B cell (primary cell): Measurements from ENCODE around the gene HSD17B2. TPM values are rescaled to one million over a fixed set of nuclear protein-coding genes. Genes with fewer than 3 reads are reported as not detected.

ENCODE experiments used
- ATAC-seq: fragments of 200-7000 bp; cut with Tn5 transposase; one replicate; pipeline ENCODE4 v1.10.0; 2021; ENCODE audit warnings: low read depth, mild to moderate bottlenecking, moderate number of reproducible peaks, moderate library complexity
- CTCF ChIA-PET: fragments of 350-600 bp; sonication (Branson Sonifier 250); formaldehyde crosslinking; loops from one replicate; lab custom pipeline; 2021; ENCODE audit warnings: antibody characterized with exemption, inconsistent platforms; lab: Charles Lee
- POLR2A ChIA-PET: fragments of 350-600 bp; sonication (Branson Sonifier 250); formaldehyde crosslinking; loops from one replicate; lab custom pipeline; 2021; ENCODE audit warnings: antibody characterized with exemption; lab: Charles Lee
- DNase-seq: peaks from one replicate; pipeline ENCODE4 v3.0.0; 2013
- H2AFZ ChIP-seq: 2 replicates; pipeline ENCODE4 v1.6.1; 2012; ENCODE audit warnings: mild to moderate bottlenecking, low read depth, low read length; ENCODE audit not compliant: insufficient read depth, poor library complexity, severe bottlenecking
- H3K27ac ChIP-seq, 2 donors: 1 replicate in 1 of 2; 2 replicates in 1 of 2; pipeline ENCODE4 v1.5.1; 2012 to 2013; ENCODE audit warnings: low read length in 2 of 2, mild to moderate bottlenecking in 2 of 2, moderate library complexity in 1 of 2
- H3K27me3 ChIP-seq, 4 experiments: fragments of 200-600 bp in 1 of 4; sonication (generic) in 1 of 4; replicated peaks in 1 of 4; 1 replicate in 2 of 4; 2 replicates in 2 of 4; pipeline versions ENCODE4 v1.6.1 to v1.7.0; 2013 to 2016; ENCODE audit warnings: low read length in 3 of 4, mild to moderate bottlenecking in 2 of 4, mixed read lengths in 1 of 4, moderate library complexity in 1 of 4; ENCODE audit not compliant: insufficient read depth in 4 of 4, control insufficient read depth in 3 of 4; ENCODE audit errors: control extremely low read depth in 1 of 4
- H3K36me3 ChIP-seq, 2 experiments: replicated peaks in 1 of 2; 1 replicate in 1 of 2; 2 replicates in 1 of 2; pipeline versions ENCODE4 v1.6.1 to v1.7.1; 2013; ENCODE audit warnings: low read length in 1 of 2; ENCODE audit not compliant: insufficient read depth in 2 of 2, control insufficient read depth in 1 of 2; ENCODE audit errors: control extremely low read depth in 1 of 2, extremely low read depth in 1 of 2
- H3K4me1 ChIP-seq, 2 donors: fragments of 200-600 bp in 1 of 2; sonication (generic) in 1 of 2; 1 replicate in 1 of 2; 2 replicates in 1 of 2; pipeline versions ENCODE4 v1.5.1 to v1.6.1; 2013 to 2017; ENCODE audit warnings: low read length in 2 of 2; ENCODE audit not compliant: control insufficient read depth in 2 of 2, insufficient read depth in 2 of 2
- H3K4me2 ChIP-seq: replicated peaks from 2 replicates; pipeline ENCODE3; 2012; ENCODE audit warnings: mild to moderate bottlenecking, low read depth, low read length; ENCODE audit not compliant: poor library complexity, severe bottlenecking
- H3K4me3 ChIP-seq, 5 experiments: fragments of 200-600 bp in 1 of 5; sonication (generic) in 1 of 5; 1 replicate in 3 of 5; 2 replicates in 2 of 5; pipeline versions ENCODE4 v1.5.1 to v1.7.0; 2011 to 2016; ENCODE audit warnings: low read length in 4 of 5, mild to moderate bottlenecking in 4 of 5, low read depth in 2 of 5, control low read depth in 1 of 5, moderate library complexity in 1 of 5; ENCODE audit not compliant: insufficient read depth in 1 of 5; ENCODE audit errors: control extremely low read depth in 1 of 5, extremely low read depth in 1 of 5
- H3K79me2 ChIP-seq: fragments of 200-600 bp; sonication (generic); one replicate; pipeline ENCODE4 v1.6.0; 2016; ENCODE audit warnings: low read length; ENCODE audit not compliant: control insufficient read depth, insufficient read depth
- H3K9ac ChIP-seq: fragments of 200-600 bp; sonication (generic); 2 replicates; pipeline ENCODE4 v1.6.1; 2017; ENCODE audit warnings: mild to moderate bottlenecking, low read length, moderate library complexity
- H3K9me3 ChIP-seq, 3 donors: one replicate each; pipeline versions ENCODE4 v1.6.1 to v1.7.1; 2013; ENCODE audit warnings: low read length in 2 of 3; ENCODE audit not compliant: control insufficient read depth in 2 of 3, insufficient read depth in 1 of 3; ENCODE audit errors: control extremely low read depth in 1 of 3
- H4K20me1 ChIP-seq: 2 replicates; pipeline ENCODE4 v1.6.0; 2012; ENCODE audit warnings: mild to moderate bottlenecking, low read length; ENCODE audit not compliant: insufficient read depth, control insufficient read depth, poor library complexity, severe bottlenecking
- H3K27ac Mint-ChIP-seq: one replicate; pipeline ENCODE4 v1.8.0; 2021; ENCODE audit warnings: mixed read lengths
- H3K27me3 Mint-ChIP-seq: one replicate; pipeline ENCODE4 v1.8.0; 2021; ENCODE audit warnings: mixed read lengths
- H3K4me1 Mint-ChIP-seq: one replicate; pipeline ENCODE4 v1.8.0; 2021; ENCODE audit warnings: mixed read lengths
- H3K4me3 Mint-ChIP-seq: one replicate; pipeline ENCODE4 v1.8.0; 2021; ENCODE audit warnings: mixed read lengths
- H3K9me3 Mint-ChIP-seq: one replicate; pipeline ENCODE4 v1.8.0; 2022; ENCODE audit warnings: mixed read lengths; ENCODE audit not compliant: insufficient read depth
- CTCF ChIP-seq: fragments of 200-600 bp; IDR thresholded peaks from one replicate; pipeline ENCODE4 v1.8.0; 2022; ENCODE audit warnings: antibody characterized with exemption, mild to moderate bottlenecking
- EZH2 ChIP-seq: IDR thresholded peaks from 2 replicates; pipeline ENCODE4 v1.6.1; 2012; ENCODE audit warnings: borderline replicate concordance, low read depth, mild to moderate bottlenecking, moderate library complexity, low read length; ENCODE audit not compliant: insufficient read depth, poor library complexity, severe bottlenecking
- WGBS: methylation state at CpG from one replicate; pipeline ENCODE4 v1.1.5; 2013; ENCODE audit warnings: missing lambda C conversion rate; ENCODE audit not compliant: insufficient coverage; 5-methylcytosine and 5-hydroxymethylcytosine counted together
- intact Hi-C: fragments of 100-400 bp; cut with micrococcal nuclease; formaldehyde crosslinking; loops from one replicate; pipeline ENCODE4 v1.10.0; 2022
- polyA plus RNA-seq: library from polyadenylated mRNA; depleted of rRNA; stranded (reverse); fragments of >200 nt; gene quantifications from 2 replicates; pipeline ENCODE4 v1.2.3, GENCODE V29; 2012
- total RNA-seq, 2 donors: library from RNA; stranded (reverse); fragments of 120-200 nt in 1 of 2; gene quantifications; 1 replicate in 1 of 2; 2 replicates in 1 of 2; pipeline versions ENCODE4 v1.2.3 to v1.2.4, GENCODE V29; 2013 to 2022

The HSD17B2 gene
- total and polyA plus RNA-seq, 2 donors (not counting 1 experiment from before 2014, with no cell fraction given), result not detected

GRCh38 chr16:82019535-82019934 is 15.5 kb upstream of the HSD17B2 start:
- Histone ChIP-seq H3K4me2 (no peak overlapping the region), H3K27ac (no peak overlapping the region), H3K4me3 (no peak overlapping the region), H3K4me1 (no peaks in the 10 kb centered on the region), H4K20me1 (no peaks in the 10 kb centered on the region), H3K36me3 (no peaks in the 10 kb centered on the region), H3K27me3 (peaks cover 0 to 13% (median 8%) of the 10 kb centered on the region in 4 experiments), H3K9ac (no peak overlapping the region), H2AFZ (no peak overlapping the region), H3K79me2 (no peaks in the 10 kb centered on the region), H3K9me3 (peaks cover 0 to 10% (median 7%) of the 10 kb centered on the region in 3 donors)
- no peak for ATAC-seq
- DNase-seq, result no peak
- Mint-ChIP-seq H3K27me3 (peaks cover 48% of the 10 kb centered on the region), H3K27ac (no peak overlapping the region), H3K4me3 (no peak overlapping the region), H3K4me1 (no peaks in the 10 kb centered on the region), H3K9me3 (no peaks in the 10 kb centered on the region)
- 55% methylated on average over 6 of the region's 8 CpGs for WGBS
- POLR2A ChIA-PET, result no interaction called here
- CTCF ChIA-PET, result no interaction called here
- intact Hi-C loops, result no loop called here
- TF ChIP-seq EZH2 (no peak), CTCF (no peak)

GRCh38 chr16:82020051-82020450 is 15.0 kb upstream of the HSD17B2 start:
- Histone ChIP-seq H3K9me3 (peaks cover 0 to 5% (median 5%) of the 10 kb centered on the region in 3 donors), H3K9ac (no peak overlapping the region), H2AFZ (no peak overlapping the region), H3K27me3 (peaks cover 0 to 15% (median 6%) of the 10 kb centered on the region in 4 experiments), H3K4me2 (no peak overlapping the region), H3K27ac (no peak overlapping the region), H3K4me3 (no peak overlapping the region), H4K20me1 (no peaks in the 10 kb centered on the region), H3K79me2 (no peaks in the 10 kb centered on the region), H3K36me3 (no peaks in the 10 kb centered on the region), H3K4me1 (no peaks in the 10 kb centered on the region)
- intact Hi-C loops, result no loop called here
- CTCF ChIA-PET, result no interaction called here
- WGBS, result 88% methylated on average over 1 of the region's 5 CpGs
- H3K27me3 Mint-ChIP-seq, result peaks cover 46% of the 10 kb centered on the region
- H3K4me1 Mint-ChIP-seq, result no peaks in the 10 kb centered on the region
- no peaks in the 10 kb centered on the region for H3K9me3 Mint-ChIP-seq
- POLR2A ChIA-PET, result no interaction called here
- TF ChIP-seq CTCF, result no peak
- no peak for TF ChIP-seq EZH2
- ATAC-seq, result no peak
- H3K27ac Mint-ChIP-seq, result no peak overlapping the region
- DNase-seq, result no peak
- no peak overlapping the region for H3K4me3 Mint-ChIP-seq
